Measurements from ENCODE around the gene PABPC1L.

GRCh38 chr20:44886828-44887227 lies 23.0 kb upstream of the PABPC1L start:
- TF ChIP-seq CTCF (IDR thresholded peaks at IDR 0.05; ENCODE audit: insufficient read depth, low read length, poor library complexity, severe bottlenecking) (no peak), EZH2phosphoT487 (conservative IDR thresholded peaks at IDR 0.05; ENCODE audit: low read length) (no peak)
